Chondrocyte (in vitro differentiated cells): ENCODE results near the gene DLGAP3. TPM values are rescaled to one million over a fixed set of nuclear protein-coding genes. Genes with fewer than 3 reads are reported as not detected.

Experiments used
- DNase-seq: peaks from one replicate; pipeline ENCODE4 v3.0.0; 2021; ENCODE audit warnings: mixed read lengths, low spot score
- H3K27ac Mint-ChIP-seq: one replicate; pipeline ENCODE4 v1.8.0; 2021; ENCODE audit warnings: mild to moderate bottlenecking, moderate library complexity, mixed read lengths; ENCODE audit not compliant: unreplicated experiment
- H3K27me3 Mint-ChIP-seq: 2 replicates; pipeline ENCODE4 v1.8.0; 2021; ENCODE audit warnings: low read depth, mixed read lengths
- H3K36me3 Mint-ChIP-seq: 2 replicates; pipeline ENCODE4 v1.8.0; 2021; ENCODE audit warnings: low read depth, mixed read lengths
- H3K4me1 Mint-ChIP-seq: 2 replicates; pipeline ENCODE4 v1.8.0; 2021; ENCODE audit warnings: low read depth, mild to moderate bottlenecking, mixed read lengths
- H3K4me3 Mint-ChIP-seq: one replicate; pipeline ENCODE4 v1.8.0; 2021; ENCODE audit warnings: mild to moderate bottlenecking, moderate library complexity, mixed read lengths; ENCODE audit not compliant: unreplicated experiment
- H3K9me3 Mint-ChIP-seq: 2 replicates; pipeline ENCODE4 v1.8.0; 2021; ENCODE audit warnings: low read depth, mixed read lengths
- total RNA-seq: library from RNA; stranded (reverse); gene quantifications from 3 replicates; pipeline ENCODE4 v1.2.1, GENCODE V29; 2021
- TF ChIP-seq, protein P1 (sequence below): fragments of 200-600 bp; sonication (generic); IDR thresholded peaks from 2 replicates; pipeline ENCODE4 v1.5.0; 2021; ENCODE audit warnings: antibody characterized with exemption, mild to moderate bottlenecking, moderate library complexity

DLGAP3 gene
- total RNA-seq, 1 donor from 2014 or later = 0.22 TPM

DNA sequence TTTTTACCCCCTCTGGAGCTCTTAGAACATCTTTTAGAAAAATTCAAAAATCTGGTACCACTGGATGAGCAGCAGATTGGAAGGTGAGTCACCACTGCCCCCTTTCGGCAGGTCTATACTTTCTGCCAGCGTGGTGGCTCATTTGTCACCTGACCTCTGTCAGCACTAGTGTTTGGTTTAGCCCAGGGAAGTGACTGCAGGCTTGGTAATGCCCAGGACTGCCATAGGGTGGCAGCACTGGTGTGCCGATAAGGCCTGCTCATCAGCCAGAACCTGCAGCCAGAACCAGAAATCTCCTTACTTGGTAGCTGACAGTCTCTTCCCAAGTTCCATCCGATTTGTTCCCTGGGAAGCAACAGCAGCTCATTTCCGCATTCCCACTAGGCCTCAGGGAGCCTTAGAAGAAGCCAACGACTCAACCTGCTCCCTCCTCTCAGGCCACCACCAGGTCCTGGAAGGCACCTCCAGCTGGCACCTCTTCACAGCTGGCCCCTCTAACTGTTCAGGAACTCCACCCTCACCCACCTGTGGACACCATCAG lies 76.7 kb downstream of the DLGAP3 start:
- Mint-ChIP-seq H3K27ac (peak overlapping the region; percentile 92), H3K4me3 (no peak overlapping the region), H3K36me3 (peaks cover 16% of the 10 kb centered on the region)

DNA sequence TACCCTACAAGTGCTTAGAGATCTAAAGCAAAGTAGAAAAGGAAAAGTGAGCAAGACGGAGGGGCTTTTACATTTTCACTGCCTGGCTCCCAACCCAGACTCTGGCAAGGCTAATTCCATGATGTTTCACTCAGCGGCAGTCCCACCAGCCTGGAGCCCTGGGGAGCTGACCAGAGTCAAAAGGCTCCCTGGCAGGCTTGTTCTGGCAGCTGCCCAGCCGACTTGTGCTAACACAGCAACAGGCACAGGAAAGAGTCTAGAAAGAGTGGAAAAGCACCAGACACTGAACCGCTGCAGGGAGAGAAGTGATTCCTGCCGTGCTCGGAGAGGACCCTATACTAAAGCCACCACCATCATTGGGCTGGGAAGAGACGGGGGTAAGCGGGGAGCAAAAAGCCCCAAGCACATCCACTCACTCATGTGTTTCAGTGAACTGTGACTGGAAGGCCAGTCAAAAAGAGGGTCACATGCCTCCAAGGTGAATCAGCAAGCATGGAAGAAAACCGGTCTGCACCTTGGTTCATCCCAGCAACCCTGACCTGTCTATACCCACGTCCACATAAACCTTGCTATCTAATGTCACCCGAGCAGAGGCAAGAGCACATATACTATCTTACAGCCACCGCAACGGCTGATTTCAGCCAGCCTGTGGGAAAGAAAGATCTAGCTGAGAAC lies 77.9 kb downstream of the DLGAP3 start:
- no peaks in the 10 kb centered on the region for H3K27me3 Mint-ChIP-seq
- DNase-seq = no peak
- H3K4me3 Mint-ChIP-seq = peak overlapping the region; percentile 43
- H3K27ac Mint-ChIP-seq = peak overlapping the region; percentile 92
- H3K36me3 Mint-ChIP-seq = peaks cover 16% of the 10 kb centered on the region
- peaks cover 48% of the 10 kb centered on the region for H3K4me1 Mint-ChIP-seq
- TF ChIP-seq, protein P1, sequence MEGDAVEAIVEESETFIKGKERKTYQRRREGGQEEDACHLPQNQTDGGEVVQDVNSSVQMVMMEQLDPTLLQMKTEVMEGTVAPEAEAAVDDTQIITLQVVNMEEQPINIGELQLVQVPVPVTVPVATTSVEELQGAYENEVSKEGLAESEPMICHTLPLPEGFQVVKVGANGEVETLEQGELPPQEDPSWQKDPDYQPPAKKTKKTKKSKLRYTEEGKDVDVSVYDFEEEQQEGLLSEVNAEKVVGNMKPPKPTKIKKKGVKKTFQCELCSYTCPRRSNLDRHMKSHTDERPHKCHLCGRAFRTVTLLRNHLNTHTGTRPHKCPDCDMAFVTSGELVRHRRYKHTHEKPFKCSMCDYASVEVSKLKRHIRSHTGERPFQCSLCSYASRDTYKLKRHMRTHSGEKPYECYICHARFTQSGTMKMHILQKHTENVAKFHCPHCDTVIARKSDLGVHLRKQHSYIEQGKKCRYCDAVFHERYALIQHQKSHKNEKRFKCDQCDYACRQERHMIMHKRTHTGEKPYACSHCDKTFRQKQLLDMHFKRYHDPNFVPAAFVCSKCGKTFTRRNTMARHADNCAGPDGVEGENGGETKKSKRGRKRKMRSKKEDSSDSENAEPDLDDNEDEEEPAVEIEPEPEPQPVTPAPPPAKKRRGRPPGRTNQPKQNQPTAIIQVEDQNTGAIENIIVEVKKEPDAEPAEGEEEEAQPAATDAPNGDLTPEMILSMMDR = no peak
- no peaks in the 10 kb centered on the region for H3K9me3 Mint-ChIP-seq

More for the DNA sequence above, 76.7 kb downstream of the DLGAP3 start:
- Mint-ChIP-seq H3K4me1 (peaks cover 59% of the 10 kb centered on the region), H3K27me3 (no peaks in the 10 kb centered on the region), H3K9me3 (no peaks in the 10 kb centered on the region)
- DNase-seq = no peak
- TF ChIP-seq, protein P1 = peak; percentile 97

DNA sequence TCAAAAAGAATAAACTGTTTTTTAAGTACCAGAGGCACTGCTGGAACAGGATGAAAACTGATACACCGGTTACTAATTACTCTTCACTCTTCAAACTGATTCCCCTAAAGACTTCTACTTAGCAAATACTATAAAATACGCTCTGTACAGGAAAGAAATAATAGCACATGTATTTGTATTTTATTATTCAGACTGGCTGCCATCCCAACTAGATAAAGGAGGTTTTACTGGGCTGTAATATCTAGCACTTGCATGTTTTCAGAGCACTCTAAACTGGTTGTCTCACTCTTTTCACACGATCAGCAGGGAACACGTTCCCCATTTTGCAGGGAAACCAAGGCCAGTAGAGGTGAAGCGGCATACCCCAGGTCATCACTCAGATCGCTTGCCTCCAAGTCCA lies 79.1 kb downstream of the DLGAP3 start:
- Mint-ChIP-seq H3K4me3 (no peak overlapping the region), H3K9me3 (no peaks in the 10 kb centered on the region), H3K36me3 (peaks cover 14% of the 10 kb centered on the region), H3K27me3 (no peaks in the 10 kb centered on the region), H3K27ac (no peak overlapping the region), H3K4me1 (peaks cover 48% of the 10 kb centered on the region)
- no peak for DNase-seq
- TF ChIP-seq, protein P1 = no peak

DNA sequence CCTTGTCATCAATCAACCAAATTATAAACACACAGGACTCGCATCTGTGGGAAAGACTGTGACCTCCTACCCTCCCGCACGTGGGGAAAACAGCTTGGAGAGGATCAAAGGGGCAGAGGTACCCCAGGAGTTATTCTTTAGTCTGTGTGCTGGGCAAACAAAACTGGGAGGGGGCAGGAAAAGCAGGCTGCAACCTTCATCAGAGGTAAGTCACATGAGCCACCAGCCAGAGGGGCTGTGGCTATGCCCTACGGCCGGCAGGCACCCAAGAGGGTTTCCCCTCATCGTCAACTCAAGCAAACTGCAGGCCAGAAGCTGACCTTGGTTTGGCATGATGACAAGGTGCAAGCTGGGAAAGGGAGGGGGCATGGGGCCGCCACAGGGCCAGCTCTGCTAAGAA lies 82.4 kb downstream of the DLGAP3 start:
- H3K27me3 Mint-ChIP-seq = no peaks in the 10 kb centered on the region
- no peak for DNase-seq
- no peak overlapping the region for H3K4me3 Mint-ChIP-seq
- H3K9me3 Mint-ChIP-seq = no peaks in the 10 kb centered on the region
- H3K27ac Mint-ChIP-seq = no peak overlapping the region
- TF ChIP-seq, protein P1 = no peak
- peaks cover 12% of the 10 kb centered on the region for H3K36me3 Mint-ChIP-seq
- peaks cover 48% of the 10 kb centered on the region for H3K4me1 Mint-ChIP-seq

DNA sequence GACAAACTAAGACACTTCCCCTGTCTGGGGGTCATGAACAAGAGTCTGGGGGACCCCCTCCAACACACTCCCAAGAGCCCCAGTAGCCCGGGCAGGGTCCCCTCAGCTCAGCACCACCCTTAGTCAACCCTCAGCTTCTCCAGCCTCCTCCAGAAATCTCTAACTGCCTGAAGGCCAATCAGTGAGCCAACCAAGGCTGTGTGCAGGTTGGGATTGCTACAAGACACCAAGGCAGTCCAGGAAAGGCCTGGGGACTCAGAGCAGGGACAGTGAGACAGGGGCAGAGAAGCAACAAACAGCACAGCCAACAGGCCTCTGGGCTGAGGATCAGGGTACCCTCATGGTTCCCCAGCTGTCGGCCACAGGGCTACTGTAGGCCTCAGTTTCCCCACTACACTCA lies 83.2 kb downstream of the DLGAP3 start:
- H3K27me3 Mint-ChIP-seq = no peaks in the 10 kb centered on the region
- H3K4me1 Mint-ChIP-seq = peaks cover 39% of the 10 kb centered on the region
- no peak overlapping the region for H3K4me3 Mint-ChIP-seq
- TF ChIP-seq, protein P1 = no peak
- no peak for DNase-seq
- H3K27ac Mint-ChIP-seq = no peak overlapping the region
- peaks cover 14% of the 10 kb centered on the region for H3K36me3 Mint-ChIP-seq
- H3K9me3 Mint-ChIP-seq = no peaks in the 10 kb centered on the region
